ENCODE data around the gene ARL4A. TPM values are rescaled to one million over a fixed set of nuclear protein-coding genes. Genes with fewer than 3 reads are reported as not detected.

Gene ARL4A
- total and polyA plus RNA-seq, 9 of the 15 experiments (the other 6 are each of a cell fraction or from before 2014, with no cell fraction given): 118 to 688 (median 172) TPM

GRCh38 chr7:12738665-12739064 lies 51.2 kb downstream of the ARL4A start:
- Histone ChIP-seq H3K4me3 (no peak overlapping the region), H3K36me3 (ENCODE audit: control insufficient read depth, insufficient read depth, low read length) (no peaks in the 10 kb centered on the region), H3K4me2 (ENCODE audit: insufficient read depth, low read length) (peak overlapping the region; percentile 60), H3K9ac (ENCODE audit: insufficient read depth in 1 of 2, low read depth in 2 of 2, low read length in 2 of 2) (peak overlapping the region in 1 of 2 experiments; percentile 59; a peak in 2 of 4 replicates), H4K20me1 (replicated peaks; ENCODE audit: control insufficient read depth, insufficient read depth, low read length) (no peaks in the 10 kb centered on the region), H3K9me3 (replicated peaks; ENCODE audit: control insufficient read depth, insufficient read depth, low read depth, low read length) (no peaks in the 10 kb centered on the region), H3K79me2 (ENCODE audit: control insufficient read depth, insufficient read depth, low read length) (no peaks in the 10 kb centered on the region), H3K27me3 (ENCODE audit: control insufficient read depth in 2 of 2, insufficient read depth in 2 of 2, low read length in 2 of 2) (no peaks in the 10 kb centered on the region), H3K27ac (ENCODE audit: extremely low read depth, low read depth, low read length) (peak overlapping the region; percentile 69), H3K9me1 (ENCODE audit: control insufficient read depth, insufficient read depth, low read length) (no peaks in the 10 kb centered on the region), H3K4me1 (replicated peaks in 1 of 2; ENCODE audit: control insufficient read depth in 2 of 2, insufficient read depth in 2 of 2, low read length in 2 of 2) (peaks cover 10 to 40% of the 10 kb centered on the region in 2 experiments), H2AFZ (ENCODE audit: low read depth, low read length) (peak overlapping the region; percentile 90)
- ATAC-seq (peak; percentile 17; the same call in 2 of the 3 replicates), DNase-seq (ENCODE audit: extremely low read depth in 1 of 4, low spot score in 3 of 4) (no peak), FAIRE-seq (no peak)
- POLR2A ChIA-PET: interaction anchor here (0.7 to 2.1 kb wide), 3 partner anchors 11 to 1400 kb away, joined by 3 to 5 read pairs (median 4); no protein-coding TSS in a partner anchor
- intact Hi-C loops (cut with micrococcal nuclease): no loop called here
- CTCF ChIA-PET (ENCODE audit: low intra/inter-chr PET ratio): no interaction called here
- in situ Hi-C loops (cut with MboI): no loop called here
- BruUV-seq (replicated peaks): no TSS peak
- WGBS (ENCODE audit: insufficient coverage, low coverage, missing lambda C conversion rate): 6% methylated on average over 2 of the region's 2 CpGs
- no peak for TF ChIP-seq E4F1 (CRISPR knock-in tag; IDR thresholded peaks at IDR 0.05; ENCODE audit: borderline replicate concordance)
- TF ChIP-seq POLR2B (IDR thresholded peaks at IDR 0.05; ENCODE audit: low read depth, partially characterized antibody): no peak
- no peak for TF ChIP-seq GTF2B (IDR thresholded peaks at IDR 0.05; ENCODE audit: extremely low read depth, insufficient read length)
- TF ChIP-seq POLR3A (IDR thresholded peaks at IDR 0.05; ENCODE audit: borderline replicate concordance, extremely low read depth, insufficient read depth, insufficient read length): no peak
- no peak for TF ChIP-seq HSF4 (CRISPR knock-in tag; IDR thresholded peaks at IDR 0.05; ENCODE audit: borderline replicate concordance)
- TF ChIP-seq BRD4 (IDR thresholded peaks at IDR 0.05): no peak
- no peak for TF ChIP-seq PREB (CRISPR knock-in tag; IDR thresholded peaks at IDR 0.05)
- TF ChIP-seq CTCF (IDR thresholded peaks at IDR 0.05 in 2 of 3, conservative IDR thresholded peaks at IDR 0.05 in 1 of 3; ENCODE audit: insufficient read depth in 2 of 3, low read depth in 1 of 3, low read length in 3 of 3): no peak
- no peak for TF ChIP-seq ZNF696 (CRISPR knock-in tag; conservative IDR thresholded peaks at IDR 0.05)
- no peak for TF ChIP-seq ZC3H11A (IDR thresholded peaks at IDR 0.05; ENCODE audit: low read depth, low read length)
- TF ChIP-seq IRF9 (tag; IDR thresholded peaks at IDR 0.05): 0 out of 2 replicates have a peak, but pooled peaks have one; percentile 21
